GM23248 (cell line): ENCODE results near the gene GMEB2.

Experiments used
- EZH2 ChIP-seq: fragments of 200-600 bp; sonication (generic); IDR thresholded peaks from 2 replicates; pipeline ENCODE4 v1.6.1; 2018; ENCODE audit warnings: antibody characterized with exemption, mild to moderate bottlenecking; ENCODE audit not compliant: insufficient read depth, poor library complexity, severe bottlenecking
- EZH2phosphoT487 ChIP-seq: fragments of 200-600 bp; sonication (generic); IDR thresholded peaks from 2 replicates; pipeline ENCODE4 v1.6.1; 2018; ENCODE audit warnings: antibody characterized with exemption, moderate library complexity, mild to moderate bottlenecking, low read depth; ENCODE audit not compliant: insufficient read depth

DNA sequence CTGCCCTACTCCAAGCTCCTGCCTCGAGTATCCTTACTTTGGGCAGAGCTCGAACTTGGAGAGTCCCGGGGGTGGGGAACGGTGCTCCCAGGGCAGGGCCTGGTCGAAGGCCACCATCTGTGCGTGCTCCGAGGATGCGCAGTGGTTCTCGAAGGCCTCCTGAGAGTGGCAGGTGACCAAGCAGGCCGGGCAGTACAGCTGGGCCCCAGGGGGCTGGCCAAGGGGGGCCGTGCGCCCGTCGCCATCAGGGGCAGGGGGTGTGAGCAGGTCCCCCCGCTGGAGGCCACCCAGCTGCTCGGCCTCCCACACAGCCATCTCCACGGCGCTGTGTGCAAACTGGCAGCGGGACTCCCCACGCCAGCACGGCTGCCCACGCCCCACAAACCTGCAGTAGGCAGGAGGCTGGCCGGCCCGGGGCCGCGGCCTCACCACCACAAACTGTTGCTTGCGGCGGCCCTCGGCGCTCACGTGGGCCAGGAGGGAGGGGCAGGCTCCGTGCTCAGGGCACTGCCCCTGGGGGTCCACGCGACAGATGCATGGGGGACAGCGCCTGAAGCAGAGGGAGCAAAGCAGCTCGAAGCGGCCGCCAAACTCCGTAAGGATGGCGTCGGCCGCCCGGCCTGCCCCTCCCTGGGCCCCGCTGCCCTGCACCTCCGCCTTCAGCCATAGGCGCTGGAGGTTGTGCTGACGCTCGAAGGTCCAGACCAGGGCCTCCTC, 54.7 kb downstream of the GMEB2 start:
- TF ChIP-seq EZH2 (no peak), EZH2phosphoT487 (no peak)
